Spleen (tissue), 11 donors: ENCODE measurements around the gene DUS4L. TPM values are rescaled to one million over a fixed set of nuclear protein-coding genes. Genes with fewer than 3 reads are reported as not detected.

Source experiments
- DNase-seq: peaks from one replicate; pipeline ENCODE4 v3.0.0-alpha.2; 2020
- H3K27ac ChIP-seq, 8 donors: fragments of 200-600 bp; sonication (generic) in 7 of 8; 1 replicate in 4 of 8; 2 replicates in 4 of 8; pipeline versions ENCODE4 v1.5.0 to v1.8.0; 2016 to 2021; ENCODE audit warnings: inconsistent platforms in 4 of 8, mild to moderate bottlenecking in 4 of 8, moderate library complexity in 1 of 8
- H3K27me3 ChIP-seq, 7 donors: fragments of 200-600 bp; sonication (generic) in 6 of 7; replicated peaks in 1 of 7; 1 replicate in 4 of 7; 2 replicates in 3 of 7; pipeline versions ENCODE4 v1.5.0 to v1.8.0; 2016 to 2021; ENCODE audit warnings: inconsistent platforms in 3 of 7, mild to moderate bottlenecking in 1 of 7
- H3K36me3 ChIP-seq, 6 donors: fragments of 200-600 bp; sonication (generic) in 5 of 6; 1 replicate in 4 of 6; 2 replicates in 2 of 6; pipeline versions ENCODE4 v1.5.0 to v1.8.0; 2016 to 2021; ENCODE audit warnings: inconsistent platforms in 2 of 6
- H3K4me1 ChIP-seq, 6 donors: fragments of 200-600 bp; sonication (generic) in 5 of 6; 1 replicate in 3 of 6; 2 replicates in 3 of 6; pipeline versions ENCODE4 v1.5.0 to v1.8.0; 2016 to 2021; ENCODE audit warnings: inconsistent platforms in 3 of 6
- H3K4me3 ChIP-seq, 8 donors: fragments of 200-600 bp; sonication (generic) in 7 of 8; 1 replicate in 4 of 8; 2 replicates in 4 of 8; pipeline versions ENCODE4 v1.5.0 to v1.8.0; 2016 to 2021; ENCODE audit warnings: inconsistent platforms in 4 of 8, mild to moderate bottlenecking in 4 of 8, moderate library complexity in 2 of 8
- H3K9me3 ChIP-seq, 8 donors: fragments of 200-600 bp; sonication (generic) in 7 of 8; 1 replicate in 4 of 8; 2 replicates in 4 of 8; pipeline versions ENCODE4 v1.5.0 to v1.8.0; 2016 to 2021; ENCODE audit warnings: inconsistent platforms in 4 of 8
- CTCF ChIP-seq, 11 experiments: fragments of 200-600 bp in 7 of 11; fragments of 450-650 bp in 4 of 11; sonication (generic) in 4 of 11; IDR thresholded peaks in 8 of 11; conservative IDR thresholded peaks in 3 of 11; 1 replicate in 7 of 11; 2 replicates in 4 of 11; pipeline versions ENCODE4 v1.4.0 to v1.8.0; 2016 to 2021; ENCODE audit warnings: antibody characterized with exemption in 11 of 11, inconsistent platforms in 4 of 11, mild to moderate bottlenecking in 1 of 11
- POLR2A ChIP-seq, 3 donors: fragments of 450-650 bp; IDR thresholded peaks; one replicate each; pipeline ENCODE4 v1.5.1; 2017; ENCODE audit warnings: antibody characterized with exemption in 3 of 3, mild to moderate bottlenecking in 1 of 3
- POLR2AphosphoS5 ChIP-seq, 3 donors: sonication (generic); formaldehyde crosslinking; IDR thresholded peaks; one replicate each; pipeline ENCODE4 v1.5.1; 2017; ENCODE audit warnings: antibody characterized with exemption in 3 of 3
- WGBS, 5 donors: extraction: QIAGEN DNeasy Blood & Tissue Kit in 3 of 5; methylation state at CpG; one replicate each; pipeline versions ENCODE4 v1.1.5 to v1.1.7; 2013 to 2018; 5-methylcytosine and 5-hydroxymethylcytosine counted together
- intact Hi-C: fragments of 100-400 bp; cut with DNase I; formaldehyde crosslinking; loops from one replicate; pipeline ENCODE4 v1.15.0; 2023; ENCODE audit warnings: low total_unique reads
- polyA plus RNA-seq, 3 donors: library from polyadenylated mRNA; stranded (reverse); fragments of 200-250 nt; gene quantifications; one replicate each; pipeline ENCODE4 v1.2.1, GENCODE V29; 2013
- total RNA-seq, 7 donors: library from RNA; depleted of rRNA in 3 of 7; stranded (reverse); fragments of >200 nt in 3 of 7; fragmentation: NEBNext Ultra II Directional in 4 of 7; extraction: Animal tissue kit (Norgen Biotek cat#: 25700) in 4 of 7; gene quantifications; one replicate each; pipeline versions ENCODE4 v1.1.0 to v1.2.1, GENCODE V29; 2016 to 2021
- donor health status: healthy with polysubstance abuse.
- donor health status: DM: no; HTN: no; CAD: no; lungs with moderate emphysema.
- donor health status: DM: no; HTN: no; CAD: no.
- donor health status: Bipolar disorder and iron deficiency.
- donor health status: healthy.
- donor health status: DM: no; HTN: no; CAD: no.
- donor health status: DM: yes; HTN: yes; CAD: no.

The DUS4L gene
- total and polyA plus RNA-seq, 10 donors: 3.7 to 18.0 (median 7.0) TPM

DNA sequence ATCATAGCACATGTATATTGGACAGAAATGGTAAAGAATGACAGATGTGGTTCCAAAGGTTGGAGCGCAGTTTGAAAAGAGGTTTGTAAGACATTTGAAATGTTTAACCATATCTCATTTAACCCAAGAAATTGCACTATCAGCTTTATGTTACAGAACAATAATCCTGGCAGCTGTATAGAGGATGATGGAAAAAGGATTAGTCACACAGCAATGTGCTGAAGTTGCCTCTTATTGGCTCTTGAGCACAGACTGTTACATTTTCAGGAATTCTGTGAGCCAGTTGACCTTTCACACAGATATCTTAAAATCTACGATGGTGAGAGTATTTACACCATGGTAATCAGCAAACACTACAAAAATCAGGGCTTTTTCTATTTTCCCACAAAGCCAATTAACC, 3.9 kb upstream of the DUS4L start:
- peaks cover 12 to 63% (median 49%) of the 10 kb centered on the region in 6 donors for H3K4me1 ChIP-seq
- H3K4me3 ChIP-seq: no peak overlapping the region
- no peak for DNase-seq
- intact Hi-C loops: no loop called here
- H3K27me3 ChIP-seq: no peaks in the 10 kb centered on the region
- peak overlapping the region in 1 of 8 donors; percentile 58 for H3K27ac ChIP-seq
- WGBS, 5 donors: 65 to 88% (median 79%) methylated on average over 2 of the region's 2 CpGs
- TF ChIP-seq POLR2AphosphoS5 (IDR thresholded peaks at IDR 0.05) (no peak), CTCF (IDR thresholded peaks at IDR 0.05 in 8 of 11, conservative IDR thresholded peaks at IDR 0.05 in 3 of 11) (no peak), POLR2A (IDR thresholded peaks at IDR 0.05) (no peak)
- H3K9me3 ChIP-seq: no peaks in the 10 kb centered on the region
- H3K36me3 ChIP-seq: peaks cover 0 to 35% (median 16%) of the 10 kb centered on the region in 6 donors

DNA sequence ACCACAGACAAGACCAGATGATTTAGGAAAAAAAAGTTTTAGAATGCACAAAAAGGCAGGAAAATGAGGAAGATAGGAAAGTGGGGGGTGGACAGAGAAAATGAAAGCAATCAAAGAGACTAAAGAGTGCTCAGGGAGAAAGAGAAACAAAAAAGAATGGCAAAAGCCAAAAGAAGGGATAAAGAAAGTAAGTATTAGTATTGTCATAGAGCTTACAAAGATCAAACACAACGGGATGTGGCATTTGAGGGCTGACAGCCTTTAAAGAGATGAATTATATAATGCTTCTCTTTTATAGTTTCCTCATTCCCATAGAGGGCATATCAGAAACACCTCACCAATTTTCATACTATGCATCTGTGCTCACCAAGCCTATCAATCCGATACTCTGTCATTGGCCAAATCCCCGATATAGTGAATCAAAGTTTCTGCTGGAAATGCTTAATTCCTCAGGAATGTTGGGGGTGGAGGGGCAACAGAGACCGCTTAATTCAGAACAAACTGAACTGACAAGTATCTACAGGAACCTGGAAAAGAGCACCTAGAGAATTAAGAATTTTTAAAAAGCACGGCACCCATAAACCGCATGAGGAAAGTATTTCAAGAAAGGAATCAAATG, 2.8 kb upstream of the DUS4L start:
- intact Hi-C loops: no loop called here
- no peaks in the 10 kb centered on the region for H3K9me3 ChIP-seq
- WGBS, 5 donors: 62 to 84% (median 65%) methylated on average over 6 of the region's 6 CpGs
- H3K27ac ChIP-seq: peak overlapping the region in 4 of 8 donors; percentile 9 to 58 (median 48)
- H3K27me3 ChIP-seq: no peaks in the 10 kb centered on the region
- no peak overlapping the region for H3K4me3 ChIP-seq
- no peak for DNase-seq
- peaks cover 0 to 24% (median 9%) of the 10 kb centered on the region in 6 donors for H3K36me3 ChIP-seq
- TF ChIP-seq POLR2AphosphoS5 (IDR thresholded peaks at IDR 0.05) (no peak), CTCF (IDR thresholded peaks at IDR 0.05 in 8 of 11, conservative IDR thresholded peaks at IDR 0.05 in 3 of 11) (no peak), POLR2A (IDR thresholded peaks at IDR 0.05) (no peak)
- peaks cover 12 to 72% (median 55%) of the 10 kb centered on the region in 6 donors for H3K4me1 ChIP-seq

GRCh38 chr7:107563081-107563774, 543 bp upstream of the DUS4L start:
- WGBS, 5 donors: 3 to 5% (median 4%) methylated on average over 19 to 21 of the region's 21 CpGs
- H3K9me3 ChIP-seq: no peaks in the 10 kb centered on the region
- DNase-seq: no peak
- peaks cover 0 to 2% (median 0%) of the 10 kb centered on the region in 6 donors for H3K36me3 ChIP-seq
- intact Hi-C loops: no loop called here
- no peaks in the 10 kb centered on the region for H3K27me3 ChIP-seq
- peaks cover 12 to 68% (median 55%) of the 10 kb centered on the region in 6 donors for H3K4me1 ChIP-seq
- no peak for TF ChIP-seq CTCF (IDR thresholded peaks at IDR 0.05 in 8 of 11, conservative IDR thresholded peaks at IDR 0.05 in 3 of 11)
- no peak for TF ChIP-seq POLR2AphosphoS5 (IDR thresholded peaks at IDR 0.05)
- TF ChIP-seq POLR2A (IDR thresholded peaks at IDR 0.05): no peak
- H3K27ac ChIP-seq: peak overlapping the region; percentile 43 to 96 (median 94)
- peak overlapping the region; percentile 58 to 98 (median 90) for H3K4me3 ChIP-seq
